Measurements from ENCODE around the gene MAGOH. TPM values are rescaled to one million over a fixed set of nuclear protein-coding genes. Genes with fewer than 3 reads are reported as not detected.

The MAGOH gene
- total and polyA plus RNA-seq, 2 of the 13 experiments (the other 11 are each of a cell fraction or from before 2014, with no cell fraction given) = 24.1 to 87.0 TPM

GRCh38 chr1:53183095-53183990 lies 55.0 kb downstream of the MAGOH start (continued):
- TF ChIP-seq PAXIP1 (CRISPR knock-in tag; conservative IDR thresholded peaks at IDR 0.05) = peak; percentile 100
- peak; percentile 69 for TF ChIP-seq DRAP1 (CRISPR knock-in tag; IDR thresholded peaks at IDR 0.05)
- TF ChIP-seq KLF6 (CRISPR knock-in tag; IDR thresholded peaks at IDR 0.05) = 0 out of 2 replicates have a peak, but pooled peaks have one; percentile 60
- 0 out of 2 replicates have a peak, but pooled peaks have one; percentile 68 for TF ChIP-seq CCDC6 (CRISPR knock-in tag; IDR thresholded peaks at IDR 0.05)
- TF ChIP-seq ZBTB7B (CRISPR knock-in tag; IDR thresholded peaks at IDR 0.05) = peak; percentile 86; the same call in 1 of the 2 replicates
- TF ChIP-seq ZNF275 (CRISPR knock-in tag; IDR thresholded peaks at IDR 0.05; ENCODE audit: borderline replicate concordance) = peak; percentile 67; the same call in 1 of the 2 replicates
- peak; percentile 87 for TF ChIP-seq ZNF574 (CRISPR knock-in tag; IDR thresholded peaks at IDR 0.05)
- TF ChIP-seq PHF8 (CRISPR knock-in tag; IDR thresholded peaks at IDR 0.05) = peak; percentile 37; the same call in 1 of the 2 replicates
- TF ChIP-seq ONECUT2 (CRISPR knock-in tag; IDR thresholded peaks at IDR 0.05) = peak; percentile 36; the same call in 1 of the 2 replicates
- TF ChIP-seq NR2F2 (IDR thresholded peaks at IDR 0.05; ENCODE audit: borderline replicate concordance, low read depth) = peak; percentile 88
- peak; percentile 76; the same call in 1 of the 2 replicates for TF ChIP-seq ZNF580 (CRISPR knock-in tag; IDR thresholded peaks at IDR 0.05; ENCODE audit: borderline replicate concordance, low read depth)
- TF ChIP-seq TBL1XR1 (IDR thresholded peaks at IDR 0.05; ENCODE audit: borderline replicate concordance, low read length, partially characterized antibody) = peak; percentile 91
- peak; percentile 56; the same call in 1 of the 2 replicates for TF ChIP-seq ZFP91 (CRISPR knock-in tag; IDR thresholded peaks at IDR 0.05; ENCODE audit: borderline replicate concordance)

Data from HepG2 (cell line).